K562 (cell line): ENCODE data around the gene CLCN5.

ENCODE experiments used
- GABPA ChIP-seq: fragments of 200-800 bp; sonication (Bioruptor generic); conservative IDR thresholded peaks from 2 replicates; pipeline ENCODE4 v1.6.1; 2016; ENCODE audit warnings: low read depth, missing genetic modification characterization, missing compliant biosample characterization
- NRF1 ChIP-seq, 2 experiments: fragments of 450-650 bp; IDR thresholded peaks in 1 of 2; conservative IDR thresholded peaks in 1 of 2; 2 replicates each; pipeline ENCODE4 v1.6.1; 2014; ENCODE audit warnings: mild to moderate bottlenecking in 2 of 2
- ZFX ChIP-seq: sonication (generic); formaldehyde crosslinking; IDR thresholded peaks from 2 replicates; pipeline ENCODE4 v1.8.0; 2022; ENCODE audit warnings: mild to moderate bottlenecking, missing genetic modification reagents, moderate library complexity
- TF ChIP-seq, protein P1 (sequence below): sonication (generic); formaldehyde crosslinking; IDR thresholded peaks from 2 replicates; pipeline ENCODE4 v1.8.1; 2023; ENCODE audit warnings: mild to moderate bottlenecking, missing genetic modification reagents, moderate library complexity
- TF ChIP-seq, protein P2 (sequence below), 3 experiments: IDR thresholded peaks in 2 of 3; conservative IDR thresholded peaks in 1 of 3; 2 replicates each; pipeline ENCODE4 v1.5.1; 2011 to 2012; ENCODE audit warnings: low read length in 3 of 3, mild to moderate bottlenecking in 3 of 3, control low read depth in 2 of 3, improper control_type of control experiment in 1 of 3, inconsistent platforms in 1 of 3, low read depth in 1 of 3, mixed read lengths in 1 of 3, moderate library complexity in 1 of 3; ENCODE audit not compliant: insufficient read depth in 2 of 3
- TF ChIP-seq, protein P3 (sequence below): fragments of 450-650 bp; conservative IDR thresholded peaks from 2 replicates; pipeline ENCODE4 v1.6.1; 2016; ENCODE audit warnings: missing genetic modification characterization, low read depth, mild to moderate bottlenecking, missing compliant biosample characterization, moderate library complexity

DNA sequence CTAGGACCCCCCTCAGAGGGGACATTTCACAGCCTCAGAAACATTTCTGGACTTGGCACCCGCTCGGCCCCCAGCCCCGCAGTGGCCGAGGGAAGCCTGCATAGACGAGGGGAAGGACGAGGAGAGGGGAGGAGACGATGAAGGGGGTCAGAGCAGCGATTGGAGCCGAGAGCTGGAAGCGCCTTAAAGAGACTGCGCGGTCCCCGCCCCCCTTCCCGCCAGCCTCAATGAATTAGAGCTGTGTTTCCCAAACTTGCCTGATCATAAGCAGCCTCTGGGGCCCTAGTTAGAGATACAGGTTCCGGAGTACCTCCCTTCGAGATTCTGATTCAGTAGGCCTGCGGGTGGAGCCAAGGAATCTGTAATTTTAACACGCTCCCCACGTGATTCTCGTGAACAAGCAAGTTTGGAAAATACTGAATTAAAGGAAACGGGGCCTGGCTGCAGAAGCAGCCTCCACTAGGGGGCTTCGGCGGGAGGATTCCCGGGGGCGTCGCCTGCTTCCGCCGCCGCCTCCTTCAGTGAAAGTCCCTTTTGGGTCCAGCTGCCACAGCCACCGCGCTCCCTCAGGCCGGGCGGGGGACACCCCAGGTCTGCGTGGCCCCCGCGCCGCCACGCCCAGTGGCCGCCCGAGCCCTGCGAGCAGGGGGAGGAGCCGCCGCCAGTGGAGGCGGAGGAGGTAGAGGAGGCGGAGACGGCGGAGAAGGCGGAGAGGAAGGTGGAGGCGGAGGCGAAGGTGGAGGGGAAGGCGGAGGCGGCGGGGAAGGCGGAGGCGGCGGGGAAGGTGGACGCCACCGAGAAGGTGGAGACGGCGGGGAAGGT, 43.4 kb upstream of the CLCN5 start, which contains the start of gene USP27X:
- TF ChIP-seq, protein P1, sequence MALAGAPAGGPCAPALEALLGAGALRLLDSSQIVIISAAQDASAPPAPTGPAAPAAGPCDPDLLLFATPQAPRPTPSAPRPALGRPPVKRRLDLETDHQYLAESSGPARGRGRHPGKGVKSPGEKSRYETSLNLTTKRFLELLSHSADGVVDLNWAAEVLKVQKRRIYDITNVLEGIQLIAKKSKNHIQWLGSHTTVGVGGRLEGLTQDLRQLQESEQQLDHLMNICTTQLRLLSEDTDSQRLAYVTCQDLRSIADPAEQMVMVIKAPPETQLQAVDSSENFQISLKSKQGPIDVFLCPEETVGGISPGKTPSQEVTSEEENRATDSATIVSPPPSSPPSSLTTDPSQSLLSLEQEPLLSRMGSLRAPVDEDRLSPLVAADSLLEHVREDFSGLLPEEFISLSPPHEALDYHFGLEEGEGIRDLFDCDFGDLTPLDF: no peak
- peak; percentile 47; the same call in 1 of the 2 replicates for TF ChIP-seq ZFX (CRISPR knock-in tag)
- TF ChIP-seq, protein P2, sequence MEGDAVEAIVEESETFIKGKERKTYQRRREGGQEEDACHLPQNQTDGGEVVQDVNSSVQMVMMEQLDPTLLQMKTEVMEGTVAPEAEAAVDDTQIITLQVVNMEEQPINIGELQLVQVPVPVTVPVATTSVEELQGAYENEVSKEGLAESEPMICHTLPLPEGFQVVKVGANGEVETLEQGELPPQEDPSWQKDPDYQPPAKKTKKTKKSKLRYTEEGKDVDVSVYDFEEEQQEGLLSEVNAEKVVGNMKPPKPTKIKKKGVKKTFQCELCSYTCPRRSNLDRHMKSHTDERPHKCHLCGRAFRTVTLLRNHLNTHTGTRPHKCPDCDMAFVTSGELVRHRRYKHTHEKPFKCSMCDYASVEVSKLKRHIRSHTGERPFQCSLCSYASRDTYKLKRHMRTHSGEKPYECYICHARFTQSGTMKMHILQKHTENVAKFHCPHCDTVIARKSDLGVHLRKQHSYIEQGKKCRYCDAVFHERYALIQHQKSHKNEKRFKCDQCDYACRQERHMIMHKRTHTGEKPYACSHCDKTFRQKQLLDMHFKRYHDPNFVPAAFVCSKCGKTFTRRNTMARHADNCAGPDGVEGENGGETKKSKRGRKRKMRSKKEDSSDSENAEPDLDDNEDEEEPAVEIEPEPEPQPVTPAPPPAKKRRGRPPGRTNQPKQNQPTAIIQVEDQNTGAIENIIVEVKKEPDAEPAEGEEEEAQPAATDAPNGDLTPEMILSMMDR (IDR thresholded peaks at IDR 0.05 in 2 of 3, conservative IDR thresholded peaks at IDR 0.05 in 1 of 3; ENCODE audit: insufficient read depth in 2 of 3, low read depth in 1 of 3, low read length in 3 of 3): peak; percentile 55 to 67 (median 56)
- TF ChIP-seq GABPA (tag): peak; percentile 59
- TF ChIP-seq, protein P3, sequence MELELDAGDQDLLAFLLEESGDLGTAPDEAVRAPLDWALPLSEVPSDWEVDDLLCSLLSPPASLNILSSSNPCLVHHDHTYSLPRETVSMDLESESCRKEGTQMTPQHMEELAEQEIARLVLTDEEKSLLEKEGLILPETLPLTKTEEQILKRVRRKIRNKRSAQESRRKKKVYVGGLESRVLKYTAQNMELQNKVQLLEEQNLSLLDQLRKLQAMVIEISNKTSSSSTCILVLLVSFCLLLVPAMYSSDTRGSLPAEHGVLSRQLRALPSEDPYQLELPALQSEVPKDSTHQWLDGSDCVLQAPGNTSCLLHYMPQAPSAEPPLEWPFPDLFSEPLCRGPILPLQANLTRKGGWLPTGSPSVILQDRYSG: no peak
- TF ChIP-seq NRF1 (conservative IDR thresholded peaks at IDR 0.05 in 1 of 2, IDR thresholded peaks at IDR 0.05 in 1 of 2): peak; percentile 58 to 70; a peak in 3 of 4 replicates
